Stimulated activated CD8-positive, alpha-beta memory T cell treated with anti-CD3 and anti-CD28 coated beads, Interleukin-12 subunit alpha, Interleukin-12 subunit beta, amount 100 ng/mL, for 1 hour (primary cell): Measurements from ENCODE around the gene DAD1.
"Not testable (repeated sequence)": the region's sequence is repeated elsewhere in the genome, so short reads cannot be mapped to it uniquely, and the experiment has no call there.

ENCODE experiments used
- DNase-seq: peaks from one replicate; pipeline ENCODE4 v3.0.0-alpha.2; 2020; ENCODE audit warnings: low read depth

DAD1 gene

GRCh38 chr14:22552001-22552826 lies 36.8 kb downstream of the DAD1 start:
- no peak for DNase-seq

GRCh38 chr14:22551605-22551997 lies 37.4 kb downstream of the DAD1 start:
- DNase-seq: no peak

DNA sequence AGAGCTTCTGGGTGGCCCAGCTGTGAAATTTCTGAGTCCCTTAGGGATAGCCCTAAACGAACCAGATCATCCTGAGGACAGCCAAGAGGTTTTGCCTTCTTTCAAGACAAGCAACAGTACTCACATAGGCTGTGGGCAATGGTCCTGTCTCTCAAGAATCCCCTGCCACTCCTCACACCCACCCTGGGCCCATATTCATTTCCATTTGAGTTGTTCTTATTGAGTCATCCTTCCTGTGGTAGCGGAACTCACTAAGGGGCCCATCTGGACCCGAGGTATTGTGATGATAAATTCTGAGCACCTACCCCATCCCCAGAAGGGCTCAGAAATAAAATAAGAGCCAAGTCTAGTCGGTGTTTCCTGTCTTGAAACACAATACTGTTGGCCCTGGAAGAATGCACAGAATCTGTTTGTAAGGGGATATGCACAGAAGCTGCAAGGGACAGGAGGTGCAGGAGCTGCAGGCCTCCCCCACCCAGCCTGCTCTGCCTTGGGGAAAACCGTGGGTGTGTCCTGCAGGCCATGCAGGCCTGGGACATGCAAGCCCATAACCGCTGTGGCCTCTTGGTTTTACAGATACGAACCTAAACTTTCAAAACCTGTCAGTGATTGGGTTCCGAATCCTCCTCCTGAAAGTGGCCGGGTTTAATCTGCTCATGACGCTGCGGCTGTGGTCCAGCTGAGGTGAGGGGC lies 38.9 kb downstream of the DAD1 start:
- DNase-seq: peak; percentile 50

- DNase-seq: no peak
Observed at GRCh38 chr14:22549324-22549962, 39.6 kb downstream of the DAD1 start.

DNA sequence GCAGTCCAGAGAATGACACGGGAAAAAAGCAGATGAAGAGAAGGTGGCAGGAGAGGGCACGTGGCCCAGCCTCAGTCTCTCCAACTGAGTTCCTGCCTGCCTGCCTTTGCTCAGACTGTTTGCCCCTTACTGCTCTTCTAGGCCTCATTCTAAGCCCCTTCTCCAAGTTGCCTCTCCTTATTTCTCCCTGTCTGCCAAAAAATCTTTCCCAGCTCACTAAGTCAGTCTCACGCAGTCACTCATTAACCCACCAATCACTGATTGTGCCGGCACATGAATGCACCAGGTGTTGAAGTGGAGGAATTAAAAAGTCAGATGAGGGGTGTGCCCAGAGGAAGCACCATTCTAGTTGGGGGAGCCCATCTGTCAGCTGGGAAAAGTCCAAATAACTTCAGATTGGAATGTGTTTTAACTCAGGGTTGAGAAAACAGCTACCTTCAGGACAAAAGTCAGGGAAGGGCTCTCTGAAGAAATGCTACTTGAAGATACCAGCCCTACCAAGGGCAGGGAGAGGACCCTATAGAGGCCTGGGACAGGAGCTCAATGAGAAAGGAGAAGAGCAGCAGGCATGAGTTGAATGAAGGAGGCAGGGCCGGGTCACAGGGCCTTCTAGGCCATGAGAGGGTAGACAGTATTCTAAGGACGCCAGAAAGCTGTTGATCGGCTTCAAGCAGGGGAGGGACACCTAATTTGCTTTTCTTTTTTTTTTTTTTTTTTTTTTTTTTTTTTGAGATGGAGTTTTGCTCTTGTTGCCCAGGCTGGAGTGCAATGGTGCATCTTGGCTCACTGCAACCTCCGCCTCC lies 40.9 kb downstream of the DAD1 start:
- DNase-seq: no peak

- no peak for DNase-seq
Observed at GRCh38 chr14:22547313-22547947, 41.6 kb downstream of the DAD1 start.

GRCh38 chr14:22546722-22547071 lies 42.3 kb downstream of the DAD1 start:
- DNase-seq: no peak

DNA sequence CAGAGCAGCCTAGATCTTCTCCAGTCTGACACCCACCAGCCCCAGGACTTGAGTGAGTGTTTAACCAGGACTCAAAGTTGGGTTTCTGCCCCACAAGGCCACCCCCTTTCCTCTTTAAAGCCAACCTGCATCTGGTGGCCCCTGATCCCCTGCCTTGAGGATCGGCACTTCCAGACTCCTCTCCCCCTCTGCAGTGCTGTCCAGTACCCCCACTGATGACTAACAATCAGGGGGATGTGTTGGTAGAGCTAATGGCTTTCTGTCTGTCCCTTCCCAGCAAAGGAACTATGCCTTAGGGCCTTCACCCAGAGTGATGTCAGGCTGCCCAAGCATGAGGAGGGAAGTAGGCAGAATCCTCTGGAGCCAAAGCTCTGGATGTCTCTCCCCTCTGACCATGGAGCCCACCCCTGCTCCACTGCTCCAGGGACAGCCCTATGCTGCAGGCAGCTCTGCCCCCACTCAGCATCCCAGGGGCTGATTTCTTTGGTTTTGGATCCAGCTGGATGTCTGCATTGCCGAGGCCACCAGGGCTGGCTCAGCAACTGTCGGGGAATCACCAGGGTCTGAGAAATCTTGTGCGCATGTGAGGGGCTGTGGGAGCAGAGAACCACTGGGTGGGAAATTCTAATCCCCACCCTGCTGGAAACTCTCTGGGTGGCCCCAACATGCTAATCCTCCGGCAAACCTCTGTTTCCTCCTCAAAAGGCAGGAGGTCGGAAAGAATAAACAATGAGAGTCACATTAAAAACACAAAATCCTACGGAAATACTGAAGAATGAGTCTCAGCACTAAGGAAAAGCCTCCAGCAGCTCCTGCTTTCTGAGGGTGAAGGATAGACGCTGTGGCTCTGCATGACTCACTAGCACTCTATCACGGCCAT lies 42.9 kb downstream of the DAD1 start:
- no peak for DNase-seq

DNA sequence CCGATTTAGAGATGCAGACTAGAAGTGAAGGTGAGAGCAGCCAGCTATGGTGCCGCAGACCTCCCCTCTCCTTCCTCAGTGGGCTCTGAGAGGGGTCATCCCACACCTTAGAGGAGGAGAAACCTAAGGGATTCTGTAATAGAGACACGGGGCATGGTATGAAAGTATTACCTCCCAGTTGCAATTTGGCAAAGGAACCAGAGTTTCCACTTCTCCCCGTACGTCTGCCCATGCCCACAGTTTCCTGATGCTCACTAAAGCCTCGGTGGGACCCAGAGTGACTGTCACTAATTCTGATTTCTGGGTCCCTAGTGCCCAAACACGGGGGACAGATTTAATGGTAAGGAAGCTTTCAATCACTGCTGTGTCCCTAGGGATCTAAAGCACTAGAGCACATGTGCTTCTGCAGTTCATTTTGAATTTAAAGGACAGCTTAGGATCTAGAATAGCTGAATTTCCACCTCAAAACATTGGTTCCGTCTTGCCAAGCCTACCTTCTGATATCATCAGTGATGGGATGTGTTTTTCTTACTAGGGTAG lies 44.1 kb downstream of the DAD1 start:
- no peak for DNase-seq

- DNase-seq: no peak
Observed at GRCh38 chr14:22544406-22544805, 44.6 kb downstream of the DAD1 start.

GRCh38 chr14:22543570-22544357 lies 45.3 kb downstream of the DAD1 start:
- not testable (repeated sequence) for DNase-seq

- no peak for DNase-seq
Observed at GRCh38 chr14:22542360-22542759, 46.7 kb downstream of the DAD1 start.

GRCh38 chr14:22541721-22542120 lies 47.3 kb downstream of the DAD1 start:
- DNase-seq: no peak

DNA sequence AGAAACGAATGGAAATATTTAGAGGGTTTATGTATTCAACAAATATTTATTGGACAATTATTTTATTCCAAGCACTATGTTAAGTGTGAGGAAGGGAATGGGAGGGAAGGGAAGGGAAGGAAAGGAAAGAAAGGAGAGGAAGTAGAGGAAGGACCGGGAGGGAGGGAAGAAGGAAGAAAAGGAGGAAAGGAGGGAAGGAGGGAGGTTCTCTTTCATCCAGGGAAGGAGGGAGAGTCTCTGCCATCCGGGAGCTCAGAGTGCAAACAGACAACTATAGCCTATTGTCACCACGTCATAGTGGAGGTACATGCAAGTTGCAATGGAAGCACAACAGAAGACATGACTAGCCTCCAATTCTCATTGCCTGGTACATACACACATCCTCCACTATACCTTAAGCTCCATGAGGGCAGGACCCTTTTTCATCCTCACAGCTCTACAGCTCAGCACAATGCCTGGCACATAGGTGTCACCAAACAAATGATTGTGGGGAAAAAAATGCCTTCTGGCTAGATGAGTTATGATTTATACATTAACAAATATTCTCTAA lies 48.1 kb downstream of the DAD1 start:
- DNase-seq: no peak

- no peak for DNase-seq
Observed at GRCh38 chr14:22540293-22540692, 48.7 kb downstream of the DAD1 start.

- no peak for DNase-seq
Observed at GRCh38 chr14:22539831-22540230, 49.2 kb downstream of the DAD1 start.

DNA sequence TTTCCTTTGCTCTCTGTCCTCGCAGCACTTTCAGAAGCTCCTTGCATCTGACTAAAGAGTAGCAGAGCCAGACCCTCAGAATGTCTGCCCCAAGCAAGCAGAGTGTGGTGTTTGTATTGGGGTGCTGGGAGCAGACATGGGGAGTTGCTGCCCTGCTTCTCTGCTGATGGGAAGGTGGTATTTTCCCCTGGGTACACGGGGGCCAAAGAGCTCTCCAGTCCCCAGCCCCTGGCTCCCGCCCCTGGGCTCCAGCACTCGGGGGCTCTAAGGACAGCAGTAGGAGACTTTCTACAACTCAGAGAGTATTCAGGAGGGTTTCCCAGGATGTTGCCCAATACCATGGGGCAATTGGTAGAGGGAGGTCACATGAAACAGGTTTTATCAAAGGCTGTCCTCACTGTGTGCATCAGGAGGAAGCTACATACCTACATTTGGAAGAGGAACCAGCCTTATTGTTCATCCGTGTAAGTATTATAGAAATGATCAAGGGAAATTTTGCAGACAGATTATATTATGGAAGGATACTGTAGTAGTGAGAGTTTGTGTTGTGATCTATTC lies 50.3 kb downstream of the DAD1 start:
- no peak for DNase-seq

GRCh38 chr14:22537436-22538310 lies 51.4 kb downstream of the DAD1 start:
- DNase-seq: no peak
